PFSK-1 (cell line): ENCODE results near the gene SOCS6.

Experiments used
- FOXP2 ChIP-seq: optimal IDR thresholded peaks from 2 replicates; pipeline ENCODE3; 2011; ENCODE audit warnings: borderline replicate concordance, control low read depth, inconsistent platforms; ENCODE audit not compliant: insufficient read depth; ENCODE audit errors: extremely low read length, extremely low read depth
- POLR2AphosphoS5 ChIP-seq: IDR thresholded peaks from 2 replicates; pipeline ENCODE4 v1.6.1; 2012; ENCODE audit warnings: low read depth, mild to moderate bottlenecking, control low read depth, low read length, moderate library complexity
- SIN3A ChIP-seq: IDR thresholded peaks from 2 replicates; pipeline ENCODE4 v1.6.1; 2012; ENCODE audit warnings: mild to moderate bottlenecking, low read length, moderate library complexity, borderline replicate concordance; ENCODE audit not compliant: insufficient read depth
- TAF1 ChIP-seq: IDR thresholded peaks from 2 replicates; pipeline ENCODE4 v1.6.1; 2012; ENCODE audit warnings: low read length, control low read depth, borderline replicate concordance; ENCODE audit not compliant: insufficient read depth
- TF ChIP-seq, protein P1 (sequence below), 2 experiments: IDR thresholded peaks; 2 replicates each; pipeline versions ENCODE4 v1.6.1 to v1.8.0; 2011 to 2012; ENCODE audit warnings: low read depth in 2 of 2, low read length in 2 of 2, control low read depth in 1 of 2, inconsistent platforms in 1 of 2, mild to moderate bottlenecking in 1 of 2, moderate library complexity in 1 of 2; ENCODE audit not compliant: insufficient read depth in 1 of 2

The SOCS6 gene

DNA sequence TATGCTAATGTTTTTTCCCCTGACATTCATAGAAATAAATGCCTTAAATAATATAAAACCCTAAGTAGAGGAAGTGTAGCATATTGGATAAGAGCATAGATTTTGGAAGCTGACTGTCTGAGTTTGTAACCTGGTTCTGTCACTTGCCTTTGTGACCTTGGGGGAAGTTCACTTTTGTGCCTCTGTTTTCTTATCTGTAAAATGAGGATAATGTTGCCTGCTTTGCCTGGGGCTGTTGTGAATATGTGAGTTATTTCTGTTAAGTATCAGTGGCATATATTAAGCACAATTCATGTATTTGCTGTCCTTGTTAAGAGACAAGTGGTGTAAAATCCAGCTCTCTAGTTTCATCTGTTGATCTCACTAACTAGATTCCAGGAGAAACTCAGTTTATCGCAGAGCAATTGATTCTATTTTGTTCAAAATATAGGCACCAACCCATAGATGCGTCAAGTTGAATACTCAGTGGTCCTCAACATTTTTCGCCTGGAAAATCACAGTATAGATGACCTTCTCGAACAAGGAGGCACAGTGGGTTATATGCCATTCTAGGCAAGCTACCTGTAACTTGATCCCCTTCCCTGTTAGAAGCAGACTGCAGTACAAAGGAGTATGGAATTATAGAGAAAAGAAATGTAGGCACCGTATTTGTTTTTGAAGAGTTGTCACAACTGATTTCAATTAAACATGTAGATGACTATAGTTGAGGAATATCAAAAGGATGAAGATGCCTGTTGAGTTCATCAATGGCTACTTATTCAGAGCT lies 67.0 kb downstream of the SOCS6 start:
- TF ChIP-seq, protein P1, sequence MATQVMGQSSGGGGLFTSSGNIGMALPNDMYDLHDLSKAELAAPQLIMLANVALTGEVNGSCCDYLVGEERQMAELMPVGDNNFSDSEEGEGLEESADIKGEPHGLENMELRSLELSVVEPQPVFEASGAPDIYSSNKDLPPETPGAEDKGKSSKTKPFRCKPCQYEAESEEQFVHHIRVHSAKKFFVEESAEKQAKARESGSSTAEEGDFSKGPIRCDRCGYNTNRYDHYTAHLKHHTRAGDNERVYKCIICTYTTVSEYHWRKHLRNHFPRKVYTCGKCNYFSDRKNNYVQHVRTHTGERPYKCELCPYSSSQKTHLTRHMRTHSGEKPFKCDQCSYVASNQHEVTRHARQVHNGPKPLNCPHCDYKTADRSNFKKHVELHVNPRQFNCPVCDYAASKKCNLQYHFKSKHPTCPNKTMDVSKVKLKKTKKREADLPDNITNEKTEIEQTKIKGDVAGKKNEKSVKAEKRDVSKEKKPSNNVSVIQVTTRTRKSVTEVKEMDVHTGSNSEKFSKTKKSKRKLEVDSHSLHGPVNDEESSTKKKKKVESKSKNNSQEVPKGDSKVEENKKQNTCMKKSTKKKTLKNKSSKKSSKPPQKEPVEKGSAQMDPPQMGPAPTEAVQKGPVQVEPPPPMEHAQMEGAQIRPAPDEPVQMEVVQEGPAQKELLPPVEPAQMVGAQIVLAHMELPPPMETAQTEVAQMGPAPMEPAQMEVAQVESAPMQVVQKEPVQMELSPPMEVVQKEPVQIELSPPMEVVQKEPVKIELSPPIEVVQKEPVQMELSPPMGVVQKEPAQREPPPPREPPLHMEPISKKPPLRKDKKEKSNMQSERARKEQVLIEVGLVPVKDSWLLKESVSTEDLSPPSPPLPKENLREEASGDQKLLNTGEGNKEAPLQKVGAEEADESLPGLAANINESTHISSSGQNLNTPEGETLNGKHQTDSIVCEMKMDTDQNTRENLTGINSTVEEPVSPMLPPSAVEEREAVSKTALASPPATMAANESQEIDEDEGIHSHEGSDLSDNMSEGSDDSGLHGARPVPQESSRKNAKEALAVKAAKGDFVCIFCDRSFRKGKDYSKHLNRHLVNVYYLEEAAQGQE (IDR thresholded peaks at IDR 0.05; ENCODE audit: insufficient read depth in 1 of 2, low read depth in 2 of 2, low read length in 2 of 2): no peak
- TF ChIP-seq SIN3A (no peak), TAF1 (no peak), POLR2AphosphoS5 (no peak), FOXP2 (no peak)

DNA sequence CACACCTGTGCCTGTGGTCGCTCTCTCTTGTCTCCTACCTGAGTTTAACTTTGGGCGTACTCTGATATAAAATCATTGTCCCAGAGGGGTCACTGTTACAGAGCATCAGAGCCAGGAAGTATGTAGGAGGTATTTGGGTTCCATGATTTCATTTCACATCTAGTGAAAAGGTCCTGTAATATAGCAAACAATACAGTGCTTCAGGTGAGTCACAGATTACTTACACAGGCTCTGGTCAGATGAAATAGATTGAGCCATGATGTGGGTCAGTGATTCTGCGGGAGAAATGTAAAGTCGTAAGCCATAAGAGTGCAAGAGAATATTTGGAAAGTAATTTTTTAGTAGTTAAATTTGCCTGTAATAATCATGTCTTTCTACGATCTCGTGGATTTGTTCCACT lies 70.2 kb downstream of the SOCS6 start:
- TF ChIP-seq, protein P1 (IDR thresholded peaks at IDR 0.05; ENCODE audit: insufficient read depth in 1 of 2, low read depth in 2 of 2, low read length in 2 of 2): no peak
- no peak for TF ChIP-seq TAF1
- no peak for TF ChIP-seq FOXP2
- TF ChIP-seq POLR2AphosphoS5: no peak
- TF ChIP-seq SIN3A: no peak

DNA sequence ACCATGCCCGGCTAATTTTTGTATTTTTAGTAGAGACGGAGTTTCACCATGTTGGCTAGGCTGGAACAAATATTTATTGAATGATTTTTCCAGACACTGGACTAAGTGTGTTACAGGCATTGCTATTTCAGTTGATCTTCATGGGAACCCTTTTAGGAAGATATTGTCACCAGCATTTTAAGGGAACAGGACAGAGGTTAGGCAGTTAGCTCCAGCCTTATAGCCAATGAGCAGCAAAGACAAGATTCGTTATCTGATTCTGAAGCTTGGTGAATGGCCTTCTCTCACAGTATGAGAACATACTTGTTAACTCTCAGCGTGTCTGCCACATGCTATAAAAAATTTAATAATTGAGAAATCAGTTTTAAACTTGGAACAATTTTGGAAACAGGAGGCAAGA lies 73.4 kb downstream of the SOCS6 start:
- no peak for TF ChIP-seq TAF1
- TF ChIP-seq FOXP2: no peak
- TF ChIP-seq, protein P1 (IDR thresholded peaks at IDR 0.05; ENCODE audit: insufficient read depth in 1 of 2, low read depth in 2 of 2, low read length in 2 of 2): no peak
- no peak for TF ChIP-seq POLR2AphosphoS5
- TF ChIP-seq SIN3A: no peak

DNA sequence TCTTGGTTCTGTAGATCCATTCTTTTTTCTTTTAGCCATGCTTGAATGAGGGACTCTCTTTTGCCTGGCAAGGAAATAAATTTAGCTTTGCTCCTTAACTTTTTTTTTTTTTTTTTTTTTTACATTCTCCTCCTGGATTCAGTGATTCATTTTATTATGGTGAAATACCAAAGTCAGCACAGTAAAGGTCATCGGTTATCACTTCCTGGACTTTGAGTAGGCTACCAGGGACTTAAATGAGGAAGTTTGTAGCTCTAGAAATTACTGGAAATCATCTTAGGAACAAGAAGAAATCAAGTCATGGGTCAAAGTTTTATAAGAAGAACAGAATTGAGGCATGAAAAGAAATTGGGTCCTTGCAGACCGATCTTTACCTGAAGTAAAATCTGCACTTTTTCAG lies 75.0 kb downstream of the SOCS6 start:
- TF ChIP-seq FOXP2: no peak
- TF ChIP-seq, protein P1 (IDR thresholded peaks at IDR 0.05; ENCODE audit: insufficient read depth in 1 of 2, low read depth in 2 of 2, low read length in 2 of 2): no peak
- TF ChIP-seq POLR2AphosphoS5: no peak
- TF ChIP-seq TAF1: no peak
- no peak for TF ChIP-seq SIN3A

DNA sequence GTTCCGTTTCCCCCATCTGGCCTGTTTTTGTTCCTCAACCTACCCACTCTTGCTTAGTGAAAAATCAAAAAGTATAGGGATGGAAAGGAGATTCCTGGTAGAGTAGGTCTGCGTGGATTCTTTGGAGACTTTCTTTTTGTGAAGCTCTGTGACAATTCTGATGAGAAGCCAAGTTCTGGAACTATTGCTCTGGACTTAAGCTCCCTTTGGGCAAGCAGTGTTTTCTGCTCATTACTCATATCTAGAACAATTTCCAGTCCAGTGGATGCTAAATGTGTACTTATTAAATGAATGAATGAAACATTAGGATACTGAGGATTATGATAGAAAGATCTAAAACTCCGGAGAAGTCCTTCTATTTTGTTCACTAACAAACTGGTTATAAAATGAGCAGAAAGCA lies 76.5 kb downstream of the SOCS6 start:
- TF ChIP-seq FOXP2 (no peak), TAF1 (no peak), SIN3A (no peak), POLR2AphosphoS5 (no peak)
- TF ChIP-seq, protein P1 (IDR thresholded peaks at IDR 0.05; ENCODE audit: insufficient read depth in 1 of 2, low read depth in 2 of 2, low read length in 2 of 2): no peak
